Endodermal cell (in vitro differentiated cells): ENCODE data around the gene MCEE. TPM values are rescaled to one million over a fixed set of nuclear protein-coding genes. Genes with fewer than 3 reads are reported as not detected.

Experiments
- DNase-seq: peaks from one replicate; pipeline ENCODE4 v3.0.0-alpha.2; 2017
- H3K27ac ChIP-seq: 2 replicates; pipeline ENCODE4 v1.5.1; 2013; ENCODE audit warnings: mild to moderate bottlenecking, low read depth, low read length, moderate library complexity
- H3K27me3 ChIP-seq: 2 replicates; pipeline ENCODE4 v1.6.1; 2013; ENCODE audit warnings: mild to moderate bottlenecking, low read length, moderate library complexity; ENCODE audit not compliant: insufficient read depth, control insufficient read depth, poor library complexity, severe bottlenecking
- H3K36me3 ChIP-seq: 2 replicates; pipeline ENCODE4 v1.7.0; 2013; ENCODE audit warnings: mild to moderate bottlenecking, low read length, moderate library complexity; ENCODE audit not compliant: control insufficient read depth, insufficient read depth
- H3K4me1 ChIP-seq: one replicate; pipeline ENCODE4 v1.7.0; 2013; ENCODE audit warnings: low read length; ENCODE audit not compliant: control insufficient read depth, insufficient read depth
- H3K4me3 ChIP-seq: 2 replicates; pipeline ENCODE4 v1.5.1; 2013; ENCODE audit warnings: mild to moderate bottlenecking, low read length, moderate library complexity
- H3K9ac ChIP-seq: 2 replicates; pipeline ENCODE4 v1.6.1; 2013; ENCODE audit warnings: mild to moderate bottlenecking, low read length, moderate library complexity; ENCODE audit not compliant: poor library complexity, severe bottlenecking; ENCODE audit errors: extremely low read depth
- H3K9me3 ChIP-seq: 2 replicates; pipeline ENCODE4 v1.6.1; 2013; ENCODE audit warnings: mild to moderate bottlenecking, low read length, moderate library complexity; ENCODE audit not compliant: control insufficient read depth
- H3K27ac Mint-ChIP-seq: 2 replicates; pipeline ENCODE4 v1.8.0; 2020; ENCODE audit warnings: mixed read lengths
- H3K27me3 Mint-ChIP-seq: 2 replicates; pipeline ENCODE4 v1.8.0; 2021; ENCODE audit warnings: mild to moderate bottlenecking, mixed read lengths; ENCODE audit not compliant: insufficient read depth
- H3K36me3 Mint-ChIP-seq: 2 replicates; pipeline ENCODE4 v1.8.0; 2020; ENCODE audit warnings: low read depth, mixed read lengths
- H3K4me1 Mint-ChIP-seq: 2 replicates; pipeline ENCODE4 v1.8.0; 2020; ENCODE audit warnings: mixed read lengths
- H3K4me3 Mint-ChIP-seq: 2 replicates; pipeline ENCODE4 v1.8.0; 2020; ENCODE audit warnings: mild to moderate bottlenecking, moderate library complexity, mixed read lengths
- H3K9me3 Mint-ChIP-seq: 2 replicates; pipeline ENCODE4 v1.8.0; 2020; ENCODE audit warnings: mild to moderate bottlenecking, mixed read lengths
- CTCF ChIP-seq: fragments of 200-600 bp; sonication (generic); conservative IDR thresholded peaks from 2 replicates; pipeline ENCODE4 v1.5.0; 2021; ENCODE audit warnings: antibody characterized with exemption, mild to moderate bottlenecking
- WGBS, 2 experiments: methylation state at CpG; one replicate each; pipeline versions ENCODE4 v1.1.5 to v1.1.7; 2013; ENCODE audit warnings: missing lambda C conversion rate in 2 of 2, mixed read lengths in 1 of 2; ENCODE audit not compliant: insufficient coverage in 1 of 2, insufficient read length in 1 of 2; 5-methylcytosine and 5-hydroxymethylcytosine counted together
- total RNA-seq, 2 donors: library from RNA; stranded (reverse); fragmentation: NEBNext Ultra II Directional in 1 of 2; extraction: Animal tissue kit (Norgen Biotek cat#: 25700) in 1 of 2; gene quantifications; 2 replicates in 1 of 2; 3 replicates in 1 of 2; pipeline ENCODE4 v1.2.1, GENCODE V29; 2021

MCEE gene
- total RNA-seq, 2 donors from 2014 or later, result 10.9 to 17.6 TPM

- no peak overlapping the region for H3K9ac ChIP-seq
- Mint-ChIP-seq H3K9me3 (no peaks in the 10 kb centered on the region), H3K27me3 (no peaks in the 10 kb centered on the region), H3K36me3 (peaks cover 39% of the 10 kb centered on the region), H3K4me3 (no peak overlapping the region), H3K27ac (no peak overlapping the region), H3K4me1 (no peaks in the 10 kb centered on the region)
- H3K9me3 ChIP-seq, result no peaks in the 10 kb centered on the region
- H3K4me1 ChIP-seq, result no peaks in the 10 kb centered on the region
- H3K36me3 ChIP-seq, result peaks cover 48% of the 10 kb centered on the region
- no peaks in the 10 kb centered on the region for H3K27me3 ChIP-seq
- no peak overlapping the region for H3K4me3 ChIP-seq
- peak; percentile 58 for TF ChIP-seq CTCF
- WGBS, 2 experiments, result 60 to 88% methylated on average over 1 to 3 of the region's 3 CpGs
- H3K27ac ChIP-seq, result no peak overlapping the region
- DNase-seq, result no peak
Observed at GRCh38 chr2:71150082-71150816, 20.2 kb upstream of the MCEE start.

DNA sequence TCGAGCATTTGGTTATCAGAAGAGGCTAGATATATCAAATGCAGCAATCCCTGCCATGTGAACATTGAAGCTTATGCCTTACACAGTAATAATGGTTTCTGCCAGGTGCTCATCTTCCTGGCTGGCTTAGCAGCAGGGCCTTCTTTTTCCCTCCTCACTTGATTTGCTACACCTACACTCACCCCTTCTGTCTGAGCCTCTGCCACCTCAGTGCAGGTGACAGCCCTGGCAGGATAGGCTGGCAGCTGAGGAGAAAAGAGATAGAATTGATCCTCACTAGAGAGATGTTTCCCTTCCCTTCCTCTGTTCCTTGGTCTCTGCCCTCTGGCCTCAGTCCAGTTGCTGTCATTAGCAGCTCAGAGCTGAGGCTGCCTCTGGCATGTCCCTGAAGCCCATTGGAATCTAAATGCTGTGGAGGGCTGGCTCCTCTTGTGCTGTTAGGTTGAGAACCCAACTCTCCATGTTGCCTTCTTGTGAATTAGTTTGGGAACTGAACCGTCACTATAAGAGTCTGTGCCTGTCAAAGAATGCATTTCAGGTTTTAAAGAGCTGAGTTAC, 18.6 kb upstream of the MCEE start:
- H3K9ac ChIP-seq, result no peak overlapping the region
- H3K27ac ChIP-seq, result no peak overlapping the region
- no peak for DNase-seq
- no peaks in the 10 kb centered on the region for H3K4me1 Mint-ChIP-seq
- peaks cover 56% of the 10 kb centered on the region for H3K36me3 Mint-ChIP-seq
- no peak overlapping the region for H3K4me3 ChIP-seq
- H3K4me3 Mint-ChIP-seq, result no peak overlapping the region
- no peak overlapping the region for H3K27ac Mint-ChIP-seq
- H3K9me3 ChIP-seq, result no peaks in the 10 kb centered on the region
- 96 to 100% methylated on average over 1 to 2 of the region's 2 CpGs for WGBS, 2 experiments
- H3K27me3 Mint-ChIP-seq, result no peaks in the 10 kb centered on the region
- TF ChIP-seq CTCF, result no peak
- peaks cover 65% of the 10 kb centered on the region for H3K36me3 ChIP-seq
- H3K4me1 ChIP-seq, result no peaks in the 10 kb centered on the region
- H3K9me3 Mint-ChIP-seq, result no peaks in the 10 kb centered on the region
- no peaks in the 10 kb centered on the region for H3K27me3 ChIP-seq

GRCh38 chr2:71143782-71144181, 13.8 kb upstream of the MCEE start:
- H3K27me3 ChIP-seq, result no peaks in the 10 kb centered on the region
- H3K4me1 ChIP-seq, result no peaks in the 10 kb centered on the region
- H3K4me3 ChIP-seq, result no peak overlapping the region
- Mint-ChIP-seq H3K36me3 (peaks cover 75% of the 10 kb centered on the region), H3K27ac (no peak overlapping the region), H3K9me3 (no peaks in the 10 kb centered on the region), H3K27me3 (no peaks in the 10 kb centered on the region), H3K4me3 (no peak overlapping the region), H3K4me1 (no peaks in the 10 kb centered on the region)
- no peak for TF ChIP-seq CTCF
- WGBS, 2 experiments, result 99 to 100% methylated on average over 2 to 3 of the region's 3 CpGs
- DNase-seq, result no peak
- no peak overlapping the region for H3K9ac ChIP-seq
- H3K27ac ChIP-seq, result no peak overlapping the region
- no peaks in the 10 kb centered on the region for H3K9me3 ChIP-seq
- peaks cover 96% of the 10 kb centered on the region for H3K36me3 ChIP-seq
